ENCODE data around the gene MAT2A. TPM values are rescaled to one million over a fixed set of nuclear protein-coding genes. Genes with fewer than 3 reads are reported as not detected.

MAT2A gene
- total RNA-seq, 1 experiment from 2014 or later: 309 TPM

- intact Hi-C loops (cut with micrococcal nuclease): no loop called here
- no peaks in the 10 kb centered on the region; the same call in 1 of the 2 replicates for H3K9me2 ChIP-seq (replicated peaks; ENCODE audit: low read length)
- H3K4me2 ChIP-seq (ENCODE audit: low read length): no peak overlapping the region
- CTCF ChIA-PET: no interaction called here
- H3K36me3 ChIP-seq (ENCODE audit: low read depth, low read length): no peaks in the 10 kb centered on the region
- no peaks in the 10 kb centered on the region for H3K79me2 ChIP-seq (ENCODE audit: low read length)
- no peaks in the 10 kb centered on the region for H4K20me1 ChIP-seq (ENCODE audit: low read length)
- no peaks in the 10 kb centered on the region for H3F3A ChIP-seq (ENCODE audit: low read length, unreplicated experiment)
- no peak overlapping the region for H3K4me3 ChIP-seq (ENCODE audit: low read length)
- ATAC-seq: no peak
- no peak overlapping the region for H2AFZ ChIP-seq (ENCODE audit: low read length)
- no TSS peak for BruUV-seq (replicated peaks)
- H3K27me3 ChIP-seq (ENCODE audit: low read length): no peaks in the 10 kb centered on the region
- H3K9ac ChIP-seq (ENCODE audit: low read length): no peak overlapping the region
- POLR2A ChIA-PET (ENCODE audit: unreplicated experiment): no interaction called here
- H3K27ac ChIP-seq (ENCODE audit: low read length): no peak overlapping the region
- no peaks in the 10 kb centered on the region for H3K9me3 ChIP-seq (ENCODE audit: low read length)
- 0 out of 2 replicates have a peak, but pooled peaks cover 5% of the 10 kb centered on the region for H3K4me1 ChIP-seq (ENCODE audit: insufficient read depth, low read length)
- DNase-seq: no peak
- TF ChIP-seq, protein P1, sequence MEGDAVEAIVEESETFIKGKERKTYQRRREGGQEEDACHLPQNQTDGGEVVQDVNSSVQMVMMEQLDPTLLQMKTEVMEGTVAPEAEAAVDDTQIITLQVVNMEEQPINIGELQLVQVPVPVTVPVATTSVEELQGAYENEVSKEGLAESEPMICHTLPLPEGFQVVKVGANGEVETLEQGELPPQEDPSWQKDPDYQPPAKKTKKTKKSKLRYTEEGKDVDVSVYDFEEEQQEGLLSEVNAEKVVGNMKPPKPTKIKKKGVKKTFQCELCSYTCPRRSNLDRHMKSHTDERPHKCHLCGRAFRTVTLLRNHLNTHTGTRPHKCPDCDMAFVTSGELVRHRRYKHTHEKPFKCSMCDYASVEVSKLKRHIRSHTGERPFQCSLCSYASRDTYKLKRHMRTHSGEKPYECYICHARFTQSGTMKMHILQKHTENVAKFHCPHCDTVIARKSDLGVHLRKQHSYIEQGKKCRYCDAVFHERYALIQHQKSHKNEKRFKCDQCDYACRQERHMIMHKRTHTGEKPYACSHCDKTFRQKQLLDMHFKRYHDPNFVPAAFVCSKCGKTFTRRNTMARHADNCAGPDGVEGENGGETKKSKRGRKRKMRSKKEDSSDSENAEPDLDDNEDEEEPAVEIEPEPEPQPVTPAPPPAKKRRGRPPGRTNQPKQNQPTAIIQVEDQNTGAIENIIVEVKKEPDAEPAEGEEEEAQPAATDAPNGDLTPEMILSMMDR (conservative IDR thresholded peaks at IDR 0.05; ENCODE audit: low read depth, low read length): no peak
- TF ChIP-seq EZH2phosphoT487 (IDR thresholded peaks at IDR 0.05; ENCODE audit: borderline replicate concordance, low read length) (no peak), EZH2 (IDR thresholded peaks at IDR 0.05; ENCODE audit: low read length, unreplicated experiment) (no peak)
Observed at GRCh38 chr2:85525567-85525966, 13.4 kb upstream of the MAT2A start.

DNA sequence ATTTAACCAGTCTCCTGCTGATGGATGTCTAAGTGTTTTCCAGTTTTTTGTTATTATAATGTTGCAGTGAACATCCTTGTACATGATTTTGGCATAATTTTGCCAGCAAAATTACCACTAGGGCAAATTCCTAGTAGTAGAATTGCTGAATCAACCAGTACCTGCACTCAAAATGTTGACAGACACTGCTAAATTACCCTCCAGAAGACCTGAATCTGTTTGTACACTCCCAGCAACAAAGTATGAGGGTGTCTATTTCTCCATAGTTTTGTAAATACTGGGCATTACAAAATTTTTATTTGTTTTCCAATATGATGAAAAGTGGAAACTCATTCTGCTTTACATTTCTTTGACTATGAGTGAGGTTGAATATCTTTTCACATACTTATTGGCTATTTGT, 11.2 kb upstream of the MAT2A start:
- BruUV-seq (replicated peaks): no TSS peak
- Histone ChIP-seq H3K4me1 (ENCODE audit: insufficient read depth, low read length) (0 out of 2 replicates have a peak, but pooled peaks cover 5% of the 10 kb centered on the region), H3K4me3 (ENCODE audit: low read length) (no peak overlapping the region), H3K9ac (ENCODE audit: low read length) (no peak overlapping the region), H3K36me3 (ENCODE audit: low read depth, low read length) (no peaks in the 10 kb centered on the region), H3K27me3 (ENCODE audit: low read length) (no peaks in the 10 kb centered on the region), H3F3A (ENCODE audit: low read length, unreplicated experiment) (no peaks in the 10 kb centered on the region), H3K4me2 (ENCODE audit: low read length) (no peak overlapping the region), H3K9me3 (ENCODE audit: low read length) (no peaks in the 10 kb centered on the region), H3K9me2 (replicated peaks; ENCODE audit: low read length) (no peaks in the 10 kb centered on the region; the same call in 1 of the 2 replicates), H3K79me2 (ENCODE audit: low read length) (no peaks in the 10 kb centered on the region), H3K27ac (ENCODE audit: low read length) (no peak overlapping the region), H2AFZ (ENCODE audit: low read length) (no peak overlapping the region), H4K20me1 (ENCODE audit: low read length) (no peaks in the 10 kb centered on the region)
- DNase-seq (no peak), ATAC-seq (no peak)
- TF ChIP-seq, protein P1 (conservative IDR thresholded peaks at IDR 0.05; ENCODE audit: low read depth, low read length): no peak
- TF ChIP-seq EZH2phosphoT487 (IDR thresholded peaks at IDR 0.05; ENCODE audit: borderline replicate concordance, low read length) (no peak), EZH2 (IDR thresholded peaks at IDR 0.05; ENCODE audit: low read length, unreplicated experiment) (no peak)
- intact Hi-C loops (cut with micrococcal nuclease): no loop called here
- CTCF ChIA-PET: no interaction called here
- POLR2A ChIA-PET (ENCODE audit: unreplicated experiment): no interaction called here

GRCh38 chr2:85528355-85528754, 10.6 kb upstream of the MAT2A start:
- POLR2A ChIA-PET (ENCODE audit: unreplicated experiment): no interaction called here
- Histone ChIP-seq H2AFZ (ENCODE audit: low read length) (no peak overlapping the region), H3K4me3 (ENCODE audit: low read length) (no peak overlapping the region), H3K79me2 (ENCODE audit: low read length) (no peaks in the 10 kb centered on the region), H3F3A (ENCODE audit: low read length, unreplicated experiment) (no peaks in the 10 kb centered on the region), H3K9ac (ENCODE audit: low read length) (no peak overlapping the region), H3K9me2 (replicated peaks; ENCODE audit: low read length) (no peaks in the 10 kb centered on the region; the same call in 1 of the 2 replicates), H3K36me3 (ENCODE audit: low read depth, low read length) (no peaks in the 10 kb centered on the region), H3K9me3 (ENCODE audit: low read length) (no peaks in the 10 kb centered on the region), H3K4me1 (ENCODE audit: insufficient read depth, low read length) (0 out of 2 replicates have a peak, but pooled peaks cover 5% of the 10 kb centered on the region), H3K27ac (ENCODE audit: low read length) (no peak overlapping the region), H4K20me1 (ENCODE audit: low read length) (no peaks in the 10 kb centered on the region), H3K4me2 (ENCODE audit: low read length) (no peak overlapping the region), H3K27me3 (ENCODE audit: low read length) (no peaks in the 10 kb centered on the region)
- ATAC-seq: no peak
- intact Hi-C loops (cut with micrococcal nuclease): no loop called here
- TF ChIP-seq, protein P1 (conservative IDR thresholded peaks at IDR 0.05; ENCODE audit: low read depth, low read length): no peak
- TF ChIP-seq EZH2 (IDR thresholded peaks at IDR 0.05; ENCODE audit: low read length, unreplicated experiment) (no peak), EZH2phosphoT487 (IDR thresholded peaks at IDR 0.05; ENCODE audit: borderline replicate concordance, low read length) (no peak)
- CTCF ChIA-PET: no interaction called here
- BruUV-seq (replicated peaks): no TSS peak
- DNase-seq: no peak

All from PC-3 (cell line).